Brain microvascular endothelial cell (primary cell): ENCODE results near the gene DPEP3.

ENCODE experiments used
- DNase-seq: peaks from one replicate; pipeline ENCODE4 v3.0.0-alpha.2; 2020
- H3K27ac ChIP-seq: fragments of 250-450 bp; sonication (Bioruptor Pico); 2 replicates; pipeline ENCODE4 v1.5.1; 2020; ENCODE audit warnings: mild to moderate bottlenecking, moderate library complexity
- H3K27me3 ChIP-seq: fragments of 250-450 bp; sonication (Bioruptor Pico); replicated peaks from 2 replicates; pipeline ENCODE4 v1.5.1; 2020; ENCODE audit warnings: mild to moderate bottlenecking
- H3K36me3 ChIP-seq: fragments of 250-450 bp; sonication (Bioruptor Pico); replicated peaks from 2 replicates; pipeline ENCODE4 v1.5.1; 2020; ENCODE audit warnings: mild to moderate bottlenecking
- H3K4me3 ChIP-seq: 2 replicates; pipeline ENCODE4 v1.5.1; 2011; ENCODE audit warnings: low read depth, mild to moderate bottlenecking, control low read depth, low read length, moderate library complexity
- CTCF ChIP-seq: IDR thresholded peaks from 2 replicates; pipeline ENCODE4 v1.5.1; 2011; ENCODE audit warnings: low read depth, mild to moderate bottlenecking, moderate library complexity, low read length, control low read depth, inconsistent platforms; ENCODE audit errors: missing control alignments
- in situ Hi-C: cut with HindIII; loops from 2 replicates; pipeline ENCODE4 v1.10.0; 2017; ENCODE audit warnings: low sequenced_read_pairs, low pct_ligation_motif_present

DPEP3 gene

GRCh38 chr16:67945392-67945933 is 34.8 kb downstream of the DPEP3 start:
- Histone ChIP-seq H3K27ac (no peak overlapping the region), H3K36me3 (peaks cover 91% of the 10 kb centered on the region), H3K27me3 (no peaks in the 10 kb centered on the region), H3K4me3 (no peak overlapping the region)
- no peak for DNase-seq
- in situ Hi-C loops = no loop called here
- TF ChIP-seq CTCF = no peak

GRCh38 chr16:67944690-67945391 is 35.5 kb downstream of the DPEP3 start:
- in situ Hi-C loops = no loop called here
- peaks cover 91% of the 10 kb centered on the region for H3K36me3 ChIP-seq

GRCh38 chr16:67943619-67944504 is 36.4 kb downstream of the DPEP3 start, which contains the start of gene LCAT:
LCAT (minus strand) TSS chr16:67944120; CDS start chr16:67944101, 19 bp downstream.
- H3K27ac ChIP-seq = no peak within 1 kb of the TSS
- no peak within 1 kb of the TSS for H3K4me3 ChIP-seq
- no peak for TF ChIP-seq CTCF
- H3K27me3 ChIP-seq = no peaks in the 10 kb centered on the region
- DNase-seq = no peak
- H3K36me3 ChIP-seq = peaks cover 89% of the 10 kb centered on the region
- in situ Hi-C loops = no loop called here

More at GRCh38 chr16:67944690-67945391, 35.5 kb downstream of the DPEP3 start:
- no peak for DNase-seq
- H3K27ac ChIP-seq = no peak overlapping the region
- no peaks in the 10 kb centered on the region for H3K27me3 ChIP-seq
- no peak overlapping the region for H3K4me3 ChIP-seq
- no peak for TF ChIP-seq CTCF

- Histone ChIP-seq H3K27ac (no peak overlapping the region), H3K4me3 (no peak overlapping the region), H3K27me3 (no peaks in the 10 kb centered on the region), H3K36me3 (peaks cover 83% of the 10 kb centered on the region)
- in situ Hi-C loops = no loop called here
- TF ChIP-seq CTCF = no peak
- DNase-seq = no peak
Measured at GRCh38 chr16:67943256-67943618, 37.1 kb downstream of the DPEP3 start.

- in situ Hi-C loops = no loop called here
- DNase-seq = no peak
- H3K4me3 ChIP-seq = no peak overlapping the region
- no peaks in the 10 kb centered on the region for H3K27me3 ChIP-seq
- H3K27ac ChIP-seq = no peak overlapping the region
- peaks cover 78% of the 10 kb centered on the region for H3K36me3 ChIP-seq
- TF ChIP-seq CTCF = no peak
Measured at GRCh38 chr16:67942510-67943255, 37.6 kb downstream of the DPEP3 start.
